Colonic mucosa (tissue), 4 donors: Measurements from ENCODE around the gene TMED10. TPM values are rescaled to one million over a fixed set of nuclear protein-coding genes. Genes with fewer than 3 reads are reported as not detected.

Experiments used
- DNase-seq: peaks from one replicate; pipeline ENCODE4 v3.0.0-alpha.2; 2020
- H3K27ac ChIP-seq: fragments of 200-600 bp; one replicate; pipeline ENCODE4 v1.8.0; 2021
- H3K27me3 ChIP-seq: fragments of 200-600 bp; one replicate; pipeline ENCODE4 v1.8.0; 2021
- H3K36me3 ChIP-seq: fragments of 200-600 bp; one replicate; pipeline ENCODE4 v1.8.0; 2021
- H3K4me1 ChIP-seq: fragments of 200-600 bp; one replicate; pipeline ENCODE4 v1.8.0; 2021; ENCODE audit warnings: mild to moderate bottlenecking
- H3K4me3 ChIP-seq: fragments of 200-600 bp; one replicate; pipeline ENCODE4 v1.8.0; 2021
- H3K9ac ChIP-seq, 2 donors: one replicate each; pipeline ENCODE4 v1.7.0; 2013; ENCODE audit warnings: control low read depth in 2 of 2, low read depth in 2 of 2, low read length in 2 of 2
- H3K9me3 ChIP-seq: fragments of 200-600 bp; one replicate; pipeline ENCODE4 v1.8.0; 2021
- CTCF ChIP-seq: fragments of 200-600 bp; IDR thresholded peaks from one replicate; pipeline ENCODE4 v1.8.0; 2022; ENCODE audit warnings: antibody characterized with exemption, mild to moderate bottlenecking
- intact Hi-C: fragments of 100-400 bp; cut with DNase I; formaldehyde crosslinking; loops from one replicate; pipeline ENCODE4 v1.14.1; 2022
- total RNA-seq, 2 donors: library from RNA; stranded (reverse); fragmentation: NEBNext Ultra II Directional in 1 of 2; extraction: Animal tissue kit (Norgen Biotek cat#: 25700) in 1 of 2; gene quantifications; one replicate each; pipeline ENCODE4 v1.2.1, GENCODE V29; 2021
- donor health status: healthy.
- donor health status: DM: no; HTN: no; CAD: no.
- donor health status: DM: no; HTN: no; CAD: no.

Gene TMED10
- total RNA-seq, 2 donors from 2014 or later: 387 to 432 TPM

- TF ChIP-seq CTCF: no peak
Measured at GRCh38 chr14:75120541-75121291, 55.7 kb downstream of the TMED10 start.

GRCh38 chr14:75119056-75119455, 57.4 kb downstream of the TMED10 start:
- H3K36me3 ChIP-seq: peaks cover 4% of the 10 kb centered on the region

More at GRCh38 chr14:75120541-75121291, 55.7 kb downstream of the TMED10 start:
- Histone ChIP-seq H3K9me3 (no peaks in the 10 kb centered on the region), H3K36me3 (peaks cover 4% of the 10 kb centered on the region), H3K27me3 (no peaks in the 10 kb centered on the region), H3K4me1 (no peaks in the 10 kb centered on the region), H3K4me3 (no peak overlapping the region), H3K27ac (no peak overlapping the region), H3K9ac (no peak overlapping the region)
- no peak for DNase-seq
- intact Hi-C loops: no loop called here

GRCh38 chr14:75113932-75114539, 62.4 kb downstream of the TMED10 start:
- H3K36me3 ChIP-seq: peaks cover 11% of the 10 kb centered on the region
- no peak for DNase-seq
- no peak for TF ChIP-seq CTCF
- H3K27me3 ChIP-seq: no peaks in the 10 kb centered on the region
- H3K9ac ChIP-seq: no peak overlapping the region
- H3K27ac ChIP-seq: no peak overlapping the region
- intact Hi-C loops: loop anchor here (10.0 kb wide), 1 partner anchor 381 kb away; no protein-coding TSS in a partner anchor
- no peaks in the 10 kb centered on the region for H3K9me3 ChIP-seq
- H3K4me3 ChIP-seq: no peak overlapping the region
- no peaks in the 10 kb centered on the region for H3K4me1 ChIP-seq

More at GRCh38 chr14:75119056-75119455, 57.4 kb downstream of the TMED10 start:
- Histone ChIP-seq H3K9ac (no peak overlapping the region), H3K4me1 (no peaks in the 10 kb centered on the region), H3K27me3 (no peaks in the 10 kb centered on the region), H3K4me3 (no peak overlapping the region), H3K9me3 (no peaks in the 10 kb centered on the region), H3K27ac (no peak overlapping the region)
- intact Hi-C loops: loop anchor here (10.0 kb wide), 1 partner anchor 376 kb away; no protein-coding TSS in a partner anchor
- no peak for TF ChIP-seq CTCF
- no peak for DNase-seq

GRCh38 chr14:75109877-75110276, 66.5 kb downstream of the TMED10 start:
- Histone ChIP-seq H3K9me3 (no peaks in the 10 kb centered on the region), H3K36me3 (peaks cover 11% of the 10 kb centered on the region), H3K4me3 (no peak overlapping the region), H3K27me3 (no peaks in the 10 kb centered on the region), H3K27ac (no peak overlapping the region), H3K4me1 (no peaks in the 10 kb centered on the region), H3K9ac (no peak overlapping the region)
- TF ChIP-seq CTCF: no peak
- no peak for DNase-seq
- intact Hi-C loops: loop anchor here (10.0 kb wide), 1 partner anchor 385 kb away; no protein-coding TSS in a partner anchor

GRCh38 chr14:75107186-75107585, 69.2 kb downstream of the TMED10 start:
- intact Hi-C loops: no loop called here
- peaks cover 11% of the 10 kb centered on the region for H3K36me3 ChIP-seq

More at GRCh38 chr14:75107186-75107585, 69.2 kb downstream of the TMED10 start:
- no peaks in the 10 kb centered on the region for H3K4me1 ChIP-seq
- H3K27me3 ChIP-seq: no peaks in the 10 kb centered on the region
- H3K4me3 ChIP-seq: no peak overlapping the region
- no peak overlapping the region for H3K27ac ChIP-seq
- no peak for TF ChIP-seq CTCF
- no peaks in the 10 kb centered on the region for H3K9me3 ChIP-seq
- no peak overlapping the region for H3K9ac ChIP-seq
- no peak for DNase-seq
